ENCODE measurements around the gene COL18A1. TPM values are rescaled to one million over a fixed set of nuclear protein-coding genes. Genes with fewer than 3 reads are reported as not detected.
A peak's percentile ranks its signal among the peaks of the same experiment; 100 is the strongest.

The COL18A1 gene
- total and polyA plus RNA-seq, 5 donors from 2014 or later: 0.29 to 2.7 (median 1.3) TPM

DNA sequence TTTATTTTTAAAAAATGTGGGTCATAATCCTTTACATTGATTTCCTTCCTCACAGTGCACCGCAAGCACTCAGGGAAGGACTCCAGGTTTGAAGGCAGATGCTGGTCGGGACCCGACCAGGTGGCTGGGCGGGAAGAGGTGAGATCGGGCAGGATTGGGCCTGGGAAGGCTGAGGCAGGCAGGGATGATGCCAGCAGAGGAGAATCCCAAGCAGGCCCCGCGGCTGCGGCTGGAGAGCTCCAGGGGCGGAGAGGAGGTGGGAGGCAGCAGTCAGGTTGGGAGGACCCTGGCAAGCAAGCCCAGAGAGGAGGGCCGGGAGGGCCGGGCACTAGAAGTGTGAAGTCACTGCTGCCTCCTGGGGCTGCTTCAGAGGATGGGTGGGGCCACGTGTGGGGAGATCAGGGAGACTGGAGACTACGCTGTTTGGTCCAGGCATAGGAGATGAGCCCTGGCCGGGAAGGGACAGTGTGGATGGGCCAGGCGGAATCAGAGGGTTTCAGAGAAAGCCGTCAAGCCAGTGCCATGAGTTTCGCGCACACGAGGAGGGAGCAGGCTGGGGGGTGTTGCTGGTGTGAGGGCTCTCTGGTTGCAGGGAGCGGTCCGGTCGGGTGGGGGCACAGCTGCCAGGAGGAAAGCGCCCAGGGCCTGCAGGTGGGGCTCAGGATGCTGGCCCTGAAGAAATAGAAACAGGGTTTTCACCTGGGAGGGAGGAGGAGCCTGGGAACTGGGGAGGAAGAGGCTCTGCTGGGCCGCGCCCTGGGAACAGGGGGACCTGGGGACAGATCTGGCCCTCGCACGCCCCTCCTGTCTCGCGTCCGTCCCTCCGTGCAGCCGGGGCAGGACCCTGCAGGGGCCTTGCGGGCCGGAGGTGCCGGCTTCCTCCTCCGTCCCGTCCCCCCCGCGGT, 888 bp upstream of the COL18A1 start:
- no peak for ATAC-seq (ENCODE audit: low read depth in 2 of 2)
- H3K9me3 ChIP-seq (ENCODE audit: control insufficient read depth in 2 of 2, low read length in 2 of 2): peaks cover 5 to 6% of the 10 kb centered on the region in 2 experiments
- H3K36me3 ChIP-seq (ENCODE audit: control insufficient read depth, insufficient read depth, low read length): no peaks in the 10 kb centered on the region
- DNase-seq: no peak
- Mint-ChIP-seq H3K4me3 (peak overlapping the region; percentile 84 to 93 (median 88)), H3K9me3 (peaks cover 0 to 9% (median 5%) of the 10 kb centered on the region in 7 donors), H3K36me3 (peaks cover 10% of the 10 kb centered on the region), H3K27me3 (peaks cover 69% of the 10 kb centered on the region), H3K27ac (peak overlapping the region; percentile 60 to 79 (median 76)), H3K4me1 (peaks cover 0 to 16% (median 6%) of the 10 kb centered on the region in 4 donors)
- no peak overlapping the region for H3K4me3 ChIP-seq (ENCODE audit: low read depth, low read length)
- H3K4me1 ChIP-seq (ENCODE audit: control insufficient read depth, insufficient read depth, low read length, poor library complexity, severe bottlenecking): peaks cover 15% of the 10 kb centered on the region
- H3K27me3 ChIP-seq (ENCODE audit: control insufficient read depth, insufficient read depth, low read length): peaks cover 30% of the 10 kb centered on the region
- no peak overlapping the region for H3K27ac ChIP-seq (ENCODE audit: insufficient read depth, low read length, poor library complexity, severe bottlenecking)

DNA sequence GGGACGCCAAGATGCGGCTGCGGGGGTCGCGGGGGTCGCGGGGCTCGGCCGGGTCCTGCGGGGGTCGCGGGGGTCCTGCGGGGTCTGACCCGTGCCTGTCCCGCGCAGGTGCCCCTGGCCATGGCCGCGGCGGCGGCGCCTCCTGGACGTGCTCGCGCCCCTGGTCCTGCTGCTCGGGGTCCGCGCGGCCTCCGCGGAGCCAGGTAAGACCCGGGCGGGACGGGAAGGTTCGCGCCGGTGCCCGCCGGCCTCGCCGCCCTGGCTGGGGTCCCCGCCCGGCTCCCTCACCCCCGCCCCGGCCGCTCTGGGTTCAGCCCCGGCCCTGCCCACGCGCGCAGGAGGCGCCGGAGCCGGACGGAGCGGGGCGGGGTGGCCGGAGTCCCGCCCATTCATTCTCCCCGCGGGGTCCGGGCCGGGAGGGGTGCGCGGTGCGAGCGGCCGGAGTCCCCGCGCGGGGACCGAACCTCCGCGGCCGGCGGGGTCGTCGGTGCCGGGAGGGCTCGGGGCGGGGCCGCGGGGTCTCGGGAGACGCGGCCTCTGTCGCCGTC, 380 bp downstream of the COL18A1 start:
- H3K36me3 Mint-ChIP-seq: peaks cover 10% of the 10 kb centered on the region
- peaks cover 0 to 16% (median 6%) of the 10 kb centered on the region in 4 donors for H3K4me1 Mint-ChIP-seq
- no peak overlapping the region for H3K4me3 Mint-ChIP-seq

DNA sequence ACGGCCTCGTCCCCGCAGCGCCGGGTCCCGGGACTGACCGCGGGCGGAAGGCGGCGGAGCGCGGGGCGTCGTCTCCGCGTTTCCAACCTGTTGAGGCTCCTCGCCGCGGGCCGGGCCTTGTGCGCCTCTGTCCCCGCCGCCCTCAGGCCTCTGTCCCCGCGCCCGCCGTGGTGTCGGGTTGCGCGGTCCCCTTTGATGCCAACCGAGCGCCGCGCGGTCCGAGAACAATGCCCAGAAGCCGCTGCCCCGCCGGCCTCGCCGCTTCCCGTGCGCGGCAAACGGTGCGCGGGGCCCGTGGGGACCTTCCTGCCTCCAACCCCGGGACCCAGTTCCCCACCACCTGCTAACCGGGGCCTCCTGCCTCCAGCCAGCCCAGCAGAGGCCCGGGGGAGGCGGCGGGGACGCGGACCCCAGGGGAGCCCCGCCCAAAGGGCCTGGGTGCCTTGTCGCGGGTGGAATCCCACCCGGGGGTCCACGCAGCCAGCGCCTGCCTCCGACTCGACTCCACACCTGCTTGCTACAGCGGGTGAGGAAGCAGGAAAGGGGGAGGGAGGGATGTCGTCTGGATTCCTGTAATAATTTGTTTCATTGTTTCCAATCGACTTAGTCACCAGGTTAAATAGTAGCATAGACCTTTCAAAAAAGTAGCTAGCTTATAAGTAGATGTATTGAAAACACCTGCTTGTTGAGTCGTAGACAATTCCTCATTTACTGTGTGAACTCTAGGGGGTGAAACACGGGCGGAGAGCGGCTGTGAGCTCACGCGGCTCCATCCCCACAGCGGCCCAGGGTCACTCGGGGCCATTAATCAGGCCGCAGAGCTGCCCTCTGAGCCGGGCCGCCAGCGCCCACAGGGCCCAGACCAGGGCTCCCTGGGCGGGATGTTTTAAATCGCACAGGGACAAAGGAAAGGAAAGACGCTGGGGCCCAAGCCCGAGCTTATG, 1.1 kb downstream of the COL18A1 start:
- peaks cover 9% of the 10 kb centered on the region for H3K36me3 Mint-ChIP-seq
- peaks cover 0 to 8% (median 5%) of the 10 kb centered on the region in 7 donors for H3K9me3 Mint-ChIP-seq
- Histone ChIP-seq H3K27me3 (ENCODE audit: control insufficient read depth, insufficient read depth, low read length) (peaks cover 21% of the 10 kb centered on the region), H3K27ac (ENCODE audit: insufficient read depth, low read length, poor library complexity, severe bottlenecking) (no peak overlapping the region), H3K4me3 (ENCODE audit: low read depth, low read length) (no peak overlapping the region), H3K9me3 (ENCODE audit: control insufficient read depth in 2 of 2, low read length in 2 of 2) (peaks cover 4 to 5% of the 10 kb centered on the region in 2 experiments), H3K36me3 (ENCODE audit: control insufficient read depth, insufficient read depth, low read length) (no peaks in the 10 kb centered on the region), H3K4me1 (ENCODE audit: control insufficient read depth, insufficient read depth, low read length, poor library complexity, severe bottlenecking) (peaks cover 15% of the 10 kb centered on the region)
- ATAC-seq (ENCODE audit: low read depth in 2 of 2) (no peak), DNase-seq (no peak)
- no peak overlapping the region for H3K27ac Mint-ChIP-seq
- peaks cover 56% of the 10 kb centered on the region for H3K27me3 Mint-ChIP-seq
- H3K4me3 Mint-ChIP-seq: peak overlapping the region in 3 of 4 donors; percentile 15 to 68 (median 44)
- peaks cover 0 to 16% (median 6%) of the 10 kb centered on the region in 4 donors for H3K4me1 Mint-ChIP-seq

More for the DNA sequence above, 380 bp downstream of the COL18A1 start:
- Mint-ChIP-seq H3K9me3 (peaks cover 0 to 9% (median 5%) of the 10 kb centered on the region in 7 donors), H3K27me3 (peaks cover 62% of the 10 kb centered on the region), H3K27ac (no peak overlapping the region)
- peaks cover 15% of the 10 kb centered on the region for H3K4me1 ChIP-seq (ENCODE audit: control insufficient read depth, insufficient read depth, low read length, poor library complexity, severe bottlenecking)
- no peak for ATAC-seq (ENCODE audit: low read depth in 2 of 2)
- no peaks in the 10 kb centered on the region for H3K36me3 ChIP-seq (ENCODE audit: control insufficient read depth, insufficient read depth, low read length)
- peaks cover 5 to 6% of the 10 kb centered on the region in 2 experiments for H3K9me3 ChIP-seq (ENCODE audit: control insufficient read depth in 2 of 2, low read length in 2 of 2)
- no peak for DNase-seq
- H3K27me3 ChIP-seq (ENCODE audit: control insufficient read depth, insufficient read depth, low read length): peaks cover 22% of the 10 kb centered on the region
- no peak overlapping the region for H3K27ac ChIP-seq (ENCODE audit: insufficient read depth, low read length, poor library complexity, severe bottlenecking)
- no peak overlapping the region for H3K4me3 ChIP-seq (ENCODE audit: low read depth, low read length)

GRCh38 chr21:45406801-45407628, 2.0 kb downstream of the COL18A1 start:
- H3K36me3 Mint-ChIP-seq: peaks cover 4% of the 10 kb centered on the region
- Histone ChIP-seq H3K4me1 (ENCODE audit: control insufficient read depth, insufficient read depth, low read length, poor library complexity, severe bottlenecking) (peaks cover 15% of the 10 kb centered on the region), H3K4me3 (ENCODE audit: low read depth, low read length) (no peak overlapping the region), H3K9me3 (ENCODE audit: control insufficient read depth in 2 of 2, low read length in 2 of 2) (no peaks in the 10 kb centered on the region), H3K27ac (ENCODE audit: insufficient read depth, low read length, poor library complexity, severe bottlenecking) (no peak overlapping the region), H3K36me3 (ENCODE audit: control insufficient read depth, insufficient read depth, low read length) (no peaks in the 10 kb centered on the region), H3K27me3 (ENCODE audit: control insufficient read depth, insufficient read depth, low read length) (peaks cover 13% of the 10 kb centered on the region)
- peaks cover 50% of the 10 kb centered on the region for H3K27me3 Mint-ChIP-seq
- ATAC-seq (ENCODE audit: low read depth in 2 of 2) (no peak), DNase-seq (no peak)
- H3K4me3 Mint-ChIP-seq: peak overlapping the region in 1 of 4 donors; percentile 68
- H3K9me3 Mint-ChIP-seq: peaks cover 0 to 1% (median 0%) of the 10 kb centered on the region in 7 donors
- H3K4me1 Mint-ChIP-seq: peaks cover 0 to 16% (median 6%) of the 10 kb centered on the region in 4 donors
- H3K27ac Mint-ChIP-seq: no peak overlapping the region

- Histone ChIP-seq H3K36me3 (ENCODE audit: control insufficient read depth, insufficient read depth, low read length) (no peaks in the 10 kb centered on the region), H3K4me3 (ENCODE audit: low read depth, low read length) (no peak overlapping the region), H3K4me1 (ENCODE audit: control insufficient read depth, insufficient read depth, low read length, poor library complexity, severe bottlenecking) (peaks cover 15% of the 10 kb centered on the region), H3K9me3 (ENCODE audit: control insufficient read depth in 2 of 2, low read length in 2 of 2) (no peaks in the 10 kb centered on the region), H3K27me3 (ENCODE audit: control insufficient read depth, insufficient read depth, low read length) (peaks cover 12% of the 10 kb centered on the region), H3K27ac (ENCODE audit: insufficient read depth, low read length, poor library complexity, severe bottlenecking) (no peak overlapping the region)
- peaks cover 45% of the 10 kb centered on the region for H3K27me3 Mint-ChIP-seq
- H3K4me1 Mint-ChIP-seq: peaks cover 0 to 16% (median 6%) of the 10 kb centered on the region in 4 donors
- no peak overlapping the region for H3K4me3 Mint-ChIP-seq
- peaks cover 0 to 1% (median 0%) of the 10 kb centered on the region in 7 donors for H3K9me3 Mint-ChIP-seq
- peaks cover 4% of the 10 kb centered on the region for H3K36me3 Mint-ChIP-seq
- no peak for ATAC-seq (ENCODE audit: low read depth in 2 of 2)
- DNase-seq: no peak
- H3K27ac Mint-ChIP-seq: no peak overlapping the region
Observed at GRCh38 chr21:45407629-45408247, 2.8 kb downstream of the COL18A1 start.

- no peak overlapping the region for H3K4me3 ChIP-seq (ENCODE audit: low read depth, low read length)
- ATAC-seq (ENCODE audit: low read depth in 2 of 2): no peak
- H3K9me3 ChIP-seq (ENCODE audit: control insufficient read depth in 2 of 2, low read length in 2 of 2): no peaks in the 10 kb centered on the region
- DNase-seq: no peak
- Mint-ChIP-seq H3K36me3 (peaks cover 4% of the 10 kb centered on the region), H3K4me1 (peaks cover 0 to 14% (median 6%) of the 10 kb centered on the region in 4 donors), H3K4me3 (no peak overlapping the region), H3K9me3 (peaks cover 0 to 1% (median 0%) of the 10 kb centered on the region in 7 donors), H3K27ac (no peak overlapping the region), H3K27me3 (peaks cover 41% of the 10 kb centered on the region)
- H3K36me3 ChIP-seq (ENCODE audit: control insufficient read depth, insufficient read depth, low read length): no peaks in the 10 kb centered on the region
- H3K4me1 ChIP-seq (ENCODE audit: control insufficient read depth, insufficient read depth, low read length, poor library complexity, severe bottlenecking): peaks cover 15% of the 10 kb centered on the region
- H3K27me3 ChIP-seq (ENCODE audit: control insufficient read depth, insufficient read depth, low read length): peaks cover 11% of the 10 kb centered on the region
- no peak overlapping the region for H3K27ac ChIP-seq (ENCODE audit: insufficient read depth, low read length, poor library complexity, severe bottlenecking)
Observed at GRCh38 chr21:45408271-45408791, 3.4 kb downstream of the COL18A1 start.
